Measurements from ENCODE around the gene MPZL1.

DNA sequence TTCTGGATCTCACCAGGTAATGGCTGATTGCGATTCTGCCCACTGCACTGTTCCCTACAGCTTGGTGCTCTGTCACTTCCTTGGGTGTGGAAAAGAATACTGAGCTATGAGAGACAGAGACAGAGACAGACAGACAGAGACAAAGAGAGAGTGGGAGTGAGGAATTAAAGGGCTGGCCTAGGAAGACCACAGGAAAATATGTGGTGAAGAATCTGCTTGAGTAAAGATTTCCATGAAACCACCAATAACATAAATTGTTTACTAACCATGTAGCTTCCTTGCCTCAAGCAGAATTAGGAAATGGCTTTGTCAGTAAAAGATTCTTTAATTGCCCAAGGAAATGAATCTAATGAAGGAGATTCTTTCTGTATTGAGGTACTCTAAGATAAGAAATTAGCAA lies 54.4 kb downstream of the MPZL1 start:
- no peak for TF ChIP-seq POLR2A (IDR thresholded peaks at IDR 0.05)
- TF ChIP-seq CTCF (IDR thresholded peaks at IDR 0.05): no peak

Measured in uterus (tissue), 2 donors.